Activated naive CD4-positive, alpha-beta T cell treated with anti-CD3 and anti-CD28 coated beads for 36 hours (primary cell): ENCODE measurements around the gene ARMC7. TPM values are rescaled to one million over a fixed set of nuclear protein-coding genes. Genes with fewer than 3 reads are reported as not detected.
"Not testable (repeated sequence)": the region's sequence is repeated elsewhere in the genome, so short reads cannot be mapped to it uniquely, and the experiment has no call there.

Source experiments
- CTCF ChIA-PET: fragments of 350-600 bp; sonication (Branson Sonifier 250); formaldehyde crosslinking; loops from one replicate; lab custom pipeline; 2021; ENCODE audit warnings: antibody characterized with exemption; lab: Charles Lee
- DNase-seq: peaks from one replicate; pipeline ENCODE4 v3.0.0-alpha.2; 2020
- H3K27ac Mint-ChIP-seq: one replicate; pipeline ENCODE4 v1.8.0; 2021; ENCODE audit warnings: mild to moderate bottlenecking, mixed read lengths
- H3K27me3 Mint-ChIP-seq: one replicate; pipeline ENCODE4 v1.8.0; 2021; ENCODE audit warnings: low read depth, mixed read lengths
- H3K36me3 Mint-ChIP-seq: one replicate; pipeline ENCODE4 v1.8.0; 2021; ENCODE audit warnings: low read depth, mixed read lengths
- H3K4me1 Mint-ChIP-seq: one replicate; pipeline ENCODE4 v1.8.0; 2021; ENCODE audit warnings: low read depth, mixed read lengths
- H3K4me3 Mint-ChIP-seq: one replicate; pipeline ENCODE4 v1.8.0; 2021; ENCODE audit warnings: mild to moderate bottlenecking, moderate library complexity, mixed read lengths
- H3K9me3 Mint-ChIP-seq: one replicate; pipeline ENCODE4 v1.8.0; 2021; ENCODE audit warnings: mixed read lengths
- intact Hi-C: fragments of 100-400 bp; cut with micrococcal nuclease; formaldehyde crosslinking; loops from one replicate; pipeline ENCODE4 v1.15.1; 2023
- total RNA-seq, 2 experiments: library from RNA; stranded (reverse); gene quantifications; one replicate each; pipeline ENCODE4 v1.2.3, GENCODE V29; 2021

The ARMC7 gene
- total RNA-seq, 2 experiments from 2014 or later, result 3.8 to 4.9 TPM

- H3K9me3 Mint-ChIP-seq, result no peaks in the 10 kb centered on the region
- peak; percentile 41 for DNase-seq
- H3K4me3 Mint-ChIP-seq, result peak overlapping the region; percentile 94
- H3K4me1 Mint-ChIP-seq, result peaks cover 33% of the 10 kb centered on the region
- CTCF ChIA-PET, result no interaction called here
- H3K27ac Mint-ChIP-seq, result peak overlapping the region; percentile 73
- intact Hi-C loops, result no loop called here
- no peaks in the 10 kb centered on the region for H3K27me3 Mint-ChIP-seq
- H3K36me3 Mint-ChIP-seq, result peaks cover 15% of the 10 kb centered on the region
These were observed 43.4 kb downstream of the ARMC7 start for GRCh38 chr17:75152922-75153779.

- peaks cover 9% of the 10 kb centered on the region for H3K36me3 Mint-ChIP-seq
- intact Hi-C loops, result loop anchor here (1.0 to 2.0 kb wide), 9 partner anchors 18 to 281 kb away; partner anchors contain the start of genes FDXR, GGA3, KCTD2 and MRPS7
- H3K9me3 Mint-ChIP-seq, result no peaks in the 10 kb centered on the region
- H3K4me3 Mint-ChIP-seq, result peak overlapping the region; percentile 94
- H3K27ac Mint-ChIP-seq, result peak overlapping the region; percentile 73
- H3K27me3 Mint-ChIP-seq, result no peaks in the 10 kb centered on the region
- CTCF ChIA-PET, result interaction anchor here (1.5 kb wide), 2 partner anchors 16 to 40 kb away, joined by 7 read pairs; no protein-coding TSS in a partner anchor
- DNase-seq, result peak; percentile 38
- peaks cover 30% of the 10 kb centered on the region for H3K4me1 Mint-ChIP-seq
These were observed 44.0 kb downstream of the ARMC7 start for GRCh38 chr17:75153780-75154194.

- peak; percentile 100 for DNase-seq
- Mint-ChIP-seq H3K4me3 (peak within 1 kb of the TSS; percentile 94), H3K9me3 (no peaks in the 10 kb centered on the region), H3K4me1 (peaks cover 30% of the 10 kb centered on the region), H3K27me3 (no peaks in the 10 kb centered on the region), H3K27ac (peak within 1 kb of the TSS; percentile 78), H3K36me3 (peaks cover 9% of the 10 kb centered on the region)
- CTCF ChIA-PET, result interaction anchor here (1.0 to 1.5 kb wide), 4 partner anchors 16 to 193 kb away, joined by 4 to 7 read pairs (median 6); no protein-coding TSS in a partner anchor
- intact Hi-C loops, result loop anchor here (1.0 to 2.0 kb wide), 9 partner anchors 17 to 282 kb away; partner anchors contain the start of genes FDXR, GGA3, KCTD2 and MRPS7
These were observed 44.7 kb downstream of the ARMC7 start, which contains the start of gene JPT1 for GRCh38 chr17:75154195-75155106. Gene JPT1, minus strand, starts transcription at chr17:75154512. Its CDS starts 115 bp downstream, at chr17:75154397.

GRCh38 chr17:75155191-75155601 lies 45.4 kb downstream of the ARMC7 start:
- CTCF ChIA-PET, result interaction anchor here (1.0 to 1.5 kb wide), 5 partner anchors 15 to 194 kb away, joined by 4 to 7 read pairs (median 5); no protein-coding TSS in a partner anchor
- Mint-ChIP-seq H3K27ac (peak overlapping the region; percentile 78), H3K27me3 (no peaks in the 10 kb centered on the region), H3K9me3 (no peaks in the 10 kb centered on the region), H3K36me3 (peaks cover 9% of the 10 kb centered on the region), H3K4me3 (no peak overlapping the region), H3K4me1 (peaks cover 30% of the 10 kb centered on the region)
- intact Hi-C loops, result loop anchor here (2.0 kb wide), 1 partner anchor 282 kb away; the partner anchor contains the start of gene FDXR
- no peak for DNase-seq

GRCh38 chr17:75158480-75158879 lies 48.7 kb downstream of the ARMC7 start:
- H3K9me3 Mint-ChIP-seq, H3K36me3 Mint-ChIP-seq, H3K27me3 Mint-ChIP-seq, DNase-seq, H3K27ac Mint-ChIP-seq, intact Hi-C loops, H3K4me3 Mint-ChIP-seq: not testable (repeated sequence)
- CTCF ChIA-PET, result interaction anchor here (0.7 to 1.3 kb wide), 2 partner anchors 13 to 27 kb away, joined by 3 to 4 read pairs; no protein-coding TSS in a partner anchor
- peaks cover 16% of the 10 kb centered on the region for H3K4me1 Mint-ChIP-seq

GRCh38 chr17:75159196-75160031 lies 49.6 kb downstream of the ARMC7 start:
- Mint-ChIP-seq H3K9me3 (no peaks in the 10 kb centered on the region), H3K36me3 (peaks cover 2% of the 10 kb centered on the region), H3K4me1 (peaks cover 16% of the 10 kb centered on the region), H3K4me3 (no peak overlapping the region), H3K27me3 (no peaks in the 10 kb centered on the region), H3K27ac (no peak overlapping the region)
- CTCF ChIA-PET, result interaction anchor here (1.3 to 1.7 kb wide), 2 partner anchors 12 to 198 kb away, joined by 3 to 4 read pairs; no protein-coding TSS in a partner anchor
- intact Hi-C loops, result no loop called here
- DNase-seq, result peak; percentile 32

GRCh38 chr17:75160211-75160610 lies 50.4 kb downstream of the ARMC7 start:
- DNase-seq, result no peak
- H3K9me3 Mint-ChIP-seq, result no peaks in the 10 kb centered on the region
- H3K27me3 Mint-ChIP-seq, result no peaks in the 10 kb centered on the region
- H3K36me3 Mint-ChIP-seq, result peaks cover 2% of the 10 kb centered on the region
- CTCF ChIA-PET, result interaction anchor here (1.7 kb wide), 1 partner anchor 199 kb away, joined by 3 read pairs; no protein-coding TSS in a partner anchor
- H3K4me1 Mint-ChIP-seq, result peaks cover 8% of the 10 kb centered on the region
- no peak overlapping the region for H3K4me3 Mint-ChIP-seq
- no peak overlapping the region for H3K27ac Mint-ChIP-seq
- intact Hi-C loops, result no loop called here

- intact Hi-C loops, result no loop called here
- Mint-ChIP-seq H3K4me3 (no peak overlapping the region), H3K9me3 (no peaks in the 10 kb centered on the region), H3K36me3 (peaks cover 6% of the 10 kb centered on the region), H3K27me3 (no peaks in the 10 kb centered on the region), H3K4me1 (peaks cover 3% of the 10 kb centered on the region), H3K27ac (no peak overlapping the region)
- no peak for DNase-seq
- CTCF ChIA-PET, result interaction anchor here (0.7 to 1.5 kb wide), 5 partner anchors 8 to 109 kb away, joined by 3 to 6 read pairs (median 4); no protein-coding TSS in a partner anchor
These were observed 53.3 kb downstream of the ARMC7 start for GRCh38 chr17:75163074-75163473.

- H3K4me1 Mint-ChIP-seq, H3K27me3 Mint-ChIP-seq, H3K36me3 Mint-ChIP-seq, DNase-seq, H3K27ac Mint-ChIP-seq, intact Hi-C loops, H3K4me3 Mint-ChIP-seq, H3K9me3 Mint-ChIP-seq: not testable (repeated sequence)
- CTCF ChIA-PET, result interaction anchor here (0.9 kb wide), 1 partner anchor 36 kb away, joined by 3 read pairs; no protein-coding TSS in a partner anchor
These were observed 54.8 kb downstream of the ARMC7 start for GRCh38 chr17:75164606-75165005.

- Mint-ChIP-seq H3K4me1 (peaks cover 20% of the 10 kb centered on the region), H3K9me3 (no peaks in the 10 kb centered on the region), H3K27me3 (no peaks in the 10 kb centered on the region), H3K27ac (no peak overlapping the region), H3K4me3 (no peak overlapping the region), H3K36me3 (peaks cover 20% of the 10 kb centered on the region)
- CTCF ChIA-PET, result interaction anchor here (0.7 to 9.4 kb wide), 5 partner anchors 11 to 109 kb away, joined by 3 to 94 read pairs (median 6); no protein-coding TSS in a partner anchor
- intact Hi-C loops, result no loop called here
- no peak for DNase-seq
These were observed 59.2 kb downstream of the ARMC7 start for GRCh38 chr17:75168998-75169397.

GRCh38 chr17:75173526-75173925 lies 63.8 kb downstream of the ARMC7 start:
- Mint-ChIP-seq H3K9me3 (no peaks in the 10 kb centered on the region), H3K4me1 (peaks cover 28% of the 10 kb centered on the region), H3K27me3 (no peaks in the 10 kb centered on the region), H3K36me3 (peaks cover 31% of the 10 kb centered on the region), H3K27ac (peak overlapping the region; percentile 2), H3K4me3 (no peak overlapping the region)
- no peak for DNase-seq
- intact Hi-C loops, result no loop called here
- CTCF ChIA-PET, result interaction anchor here (0.7 to 9.4 kb wide), 9 partner anchors 10 to 473 kb away, joined by 3 to 94 read pairs (median 4); no protein-coding TSS in a partner anchor
